Right atrium auricular region (tissue), 2 donors: Measurements from ENCODE around the gene DCLRE1C. TPM values are rescaled to one million over a fixed set of nuclear protein-coding genes. Genes with fewer than 3 reads are reported as not detected.

Experiments
- DNase-seq: peaks from one replicate; pipeline ENCODE4 v3.0.0-alpha.2; 2019; ENCODE audit warnings: low spot score
- H3K27ac ChIP-seq, 2 donors: fragments of 200-600 bp; sonication (generic); 1 replicate in 1 of 2; 2 replicates in 1 of 2; pipeline ENCODE4 v1.5.1; 2016 to 2019
- H3K27me3 ChIP-seq, 2 donors: fragments of 200-600 bp; sonication (generic); one replicate each; pipeline versions ENCODE4 v1.5.1 to v1.6.0; 2017 to 2019
- H3K36me3 ChIP-seq: fragments of 200-600 bp; sonication (generic); one replicate; pipeline ENCODE4 v1.5.1; 2016
- H3K4me1 ChIP-seq, 2 donors: fragments of 200-600 bp; sonication (generic); one replicate each; pipeline versions ENCODE4 v1.5.1 to v1.6.0; 2017 to 2019
- H3K4me3 ChIP-seq, 2 donors: fragments of 200-600 bp; sonication (generic); 1 replicate in 1 of 2; 2 replicates in 1 of 2; pipeline ENCODE4 v1.5.1; 2017 to 2019; ENCODE audit warnings: mild to moderate bottlenecking in 1 of 2, moderate library complexity in 1 of 2
- H3K9me3 ChIP-seq, 2 donors: fragments of 200-600 bp; sonication (generic); one replicate each; pipeline ENCODE4 v1.5.1; 2019
- total RNA-seq, 2 donors: library from RNA; depleted of rRNA; stranded (reverse); fragments of >200 nt; gene quantifications; one replicate each; pipeline ENCODE4 v1.1.0, GENCODE V29; 2016
- TF ChIP-seq, protein P1 (sequence below), 2 donors: fragments of 200-600 bp; sonication (generic); IDR thresholded peaks; one replicate each; pipeline ENCODE4 v1.5.1; 2019; ENCODE audit warnings: antibody characterized with exemption in 2 of 2

Gene DCLRE1C
- total RNA-seq, 2 donors from 2014 or later = 2.9 to 4.1 TPM

DNA sequence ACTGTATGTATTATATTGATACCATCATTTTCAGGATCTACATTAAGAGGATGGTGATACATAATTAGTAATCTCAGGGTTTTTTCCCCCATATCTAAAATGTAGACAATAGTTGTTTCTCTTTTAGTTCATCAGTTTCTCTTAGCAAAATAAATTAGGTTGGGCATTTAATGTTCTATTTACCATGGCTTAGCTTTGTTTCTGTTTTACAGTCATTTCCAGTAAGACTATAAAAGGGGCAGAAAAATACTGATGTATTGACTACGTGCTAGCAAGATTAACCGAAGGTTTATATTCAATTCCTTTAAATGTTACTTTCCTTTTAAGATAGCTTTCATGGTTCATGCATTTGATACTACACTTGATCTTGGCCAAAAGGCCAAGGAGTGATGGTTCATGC is 49.0 kb downstream of the DCLRE1C start:
- DNase-seq = no peak
- Histone ChIP-seq H3K27ac (no peak overlapping the region), H3K4me1 (no peaks in the 10 kb centered on the region), H3K4me3 (no peak overlapping the region), H3K27me3 (no peaks in the 10 kb centered on the region), H3K36me3 (peaks cover 15% of the 10 kb centered on the region), H3K9me3 (no peaks in the 10 kb centered on the region)
- TF ChIP-seq, protein P1, sequence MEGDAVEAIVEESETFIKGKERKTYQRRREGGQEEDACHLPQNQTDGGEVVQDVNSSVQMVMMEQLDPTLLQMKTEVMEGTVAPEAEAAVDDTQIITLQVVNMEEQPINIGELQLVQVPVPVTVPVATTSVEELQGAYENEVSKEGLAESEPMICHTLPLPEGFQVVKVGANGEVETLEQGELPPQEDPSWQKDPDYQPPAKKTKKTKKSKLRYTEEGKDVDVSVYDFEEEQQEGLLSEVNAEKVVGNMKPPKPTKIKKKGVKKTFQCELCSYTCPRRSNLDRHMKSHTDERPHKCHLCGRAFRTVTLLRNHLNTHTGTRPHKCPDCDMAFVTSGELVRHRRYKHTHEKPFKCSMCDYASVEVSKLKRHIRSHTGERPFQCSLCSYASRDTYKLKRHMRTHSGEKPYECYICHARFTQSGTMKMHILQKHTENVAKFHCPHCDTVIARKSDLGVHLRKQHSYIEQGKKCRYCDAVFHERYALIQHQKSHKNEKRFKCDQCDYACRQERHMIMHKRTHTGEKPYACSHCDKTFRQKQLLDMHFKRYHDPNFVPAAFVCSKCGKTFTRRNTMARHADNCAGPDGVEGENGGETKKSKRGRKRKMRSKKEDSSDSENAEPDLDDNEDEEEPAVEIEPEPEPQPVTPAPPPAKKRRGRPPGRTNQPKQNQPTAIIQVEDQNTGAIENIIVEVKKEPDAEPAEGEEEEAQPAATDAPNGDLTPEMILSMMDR (IDR thresholded peaks at IDR 0.05) = no peak

DNA sequence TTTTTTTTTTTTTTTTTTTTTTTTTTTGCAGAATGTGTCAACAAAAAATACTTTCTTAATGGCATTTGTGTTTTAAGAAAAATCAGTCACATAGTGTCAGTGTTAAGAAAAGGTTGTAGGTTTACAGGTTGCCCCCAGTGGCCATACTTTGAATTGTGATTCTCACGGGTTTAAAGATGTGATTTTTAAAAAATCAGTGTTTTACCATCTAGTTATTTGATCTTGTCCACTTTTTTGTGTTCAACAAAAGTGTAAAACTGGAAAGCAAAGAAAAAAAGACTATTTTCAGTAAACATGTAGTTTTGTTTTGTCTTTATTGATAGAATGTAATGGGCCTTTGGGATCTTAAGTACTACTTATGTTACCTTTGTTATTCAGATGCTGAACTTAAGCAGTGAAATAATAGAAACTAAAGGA is 49.6 kb downstream of the DCLRE1C start:
- no peak overlapping the region for H3K4me3 ChIP-seq
- H3K36me3 ChIP-seq = peaks cover 15% of the 10 kb centered on the region
- H3K27ac ChIP-seq = no peak overlapping the region
- H3K4me1 ChIP-seq = no peaks in the 10 kb centered on the region
- TF ChIP-seq, protein P1 (IDR thresholded peaks at IDR 0.05) = peak; percentile 47 to 57
- H3K27me3 ChIP-seq = no peaks in the 10 kb centered on the region
- H3K9me3 ChIP-seq = no peaks in the 10 kb centered on the region
- no peak for DNase-seq

DNA sequence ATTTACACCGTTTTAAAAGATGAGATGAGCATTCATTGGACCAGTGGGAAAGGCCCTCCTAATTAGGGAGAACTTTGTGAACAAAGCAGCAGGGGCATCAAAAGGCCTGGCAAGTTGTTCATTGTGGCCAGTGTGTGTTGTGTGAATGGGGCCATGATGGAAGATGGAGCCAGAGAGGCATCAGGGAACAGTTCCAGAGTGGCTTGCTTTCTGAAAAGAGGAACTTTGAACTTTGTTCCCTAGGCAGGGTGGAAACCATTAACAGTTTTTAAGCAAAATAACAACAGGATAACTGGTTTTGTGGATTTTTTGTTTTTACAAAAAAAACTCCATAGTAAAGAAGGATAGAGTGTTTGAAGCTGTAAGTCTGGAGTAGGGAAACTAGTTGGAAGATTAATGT is 62.7 kb downstream of the DCLRE1C start:
- H3K9me3 ChIP-seq = no peaks in the 10 kb centered on the region
- no peak for DNase-seq
- no peaks in the 10 kb centered on the region for H3K4me1 ChIP-seq
- no peak overlapping the region for H3K27ac ChIP-seq
- TF ChIP-seq, protein P1 (IDR thresholded peaks at IDR 0.05) = no peak
- no peaks in the 10 kb centered on the region for H3K27me3 ChIP-seq
- no peaks in the 10 kb centered on the region for H3K36me3 ChIP-seq
- H3K4me3 ChIP-seq = no peak overlapping the region

DNA sequence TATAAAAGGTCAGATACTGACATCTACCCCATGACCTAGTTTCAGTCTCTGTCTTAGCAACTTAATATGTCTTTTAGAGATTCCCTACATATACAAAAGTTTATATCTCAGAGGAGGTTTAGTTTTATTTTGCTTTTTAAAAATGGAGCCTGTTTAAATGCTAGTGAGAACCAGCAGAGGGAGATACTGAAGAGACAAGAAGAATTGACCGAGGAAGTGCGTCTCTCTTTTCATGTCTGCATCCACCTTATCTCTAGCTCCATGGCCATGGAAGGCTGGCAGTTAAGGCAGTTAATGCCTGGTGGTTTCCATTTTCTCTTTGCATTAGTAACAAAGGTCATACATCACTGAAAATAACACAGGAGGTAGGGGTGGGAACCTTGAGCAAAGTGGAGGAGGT is 64.6 kb downstream of the DCLRE1C start:
- no peak for DNase-seq
- Histone ChIP-seq H3K9me3 (no peaks in the 10 kb centered on the region), H3K27ac (no peak overlapping the region), H3K36me3 (no peaks in the 10 kb centered on the region), H3K4me3 (no peak overlapping the region), H3K4me1 (no peaks in the 10 kb centered on the region), H3K27me3 (no peaks in the 10 kb centered on the region)
- TF ChIP-seq, protein P1 (IDR thresholded peaks at IDR 0.05) = no peak

DNA sequence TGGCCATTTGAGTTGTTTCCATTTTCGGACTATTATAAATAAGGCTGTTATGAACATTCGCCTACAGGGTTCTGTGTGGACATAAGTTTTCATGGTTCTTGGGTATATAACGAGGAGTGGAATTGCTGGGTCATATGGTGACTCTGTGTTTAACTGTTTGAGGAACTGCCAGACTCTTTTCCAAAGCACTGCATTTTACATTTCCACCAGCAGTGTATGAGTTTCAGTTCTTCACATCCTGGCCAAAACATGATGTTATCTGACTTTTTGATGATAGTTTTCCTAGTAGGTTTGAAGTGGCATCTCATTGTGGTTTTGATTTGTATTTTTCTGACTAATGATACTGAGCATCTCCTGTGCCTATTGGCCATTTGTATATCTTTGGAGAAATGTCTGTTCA is 69.8 kb downstream of the DCLRE1C start:
- no peak overlapping the region for H3K4me3 ChIP-seq
- H3K36me3 ChIP-seq = no peaks in the 10 kb centered on the region
- no peaks in the 10 kb centered on the region for H3K9me3 ChIP-seq
- no peak overlapping the region for H3K27ac ChIP-seq
- H3K27me3 ChIP-seq = no peaks in the 10 kb centered on the region
- peaks cover 0 to 14% of the 10 kb centered on the region in 2 donors for H3K4me1 ChIP-seq
- TF ChIP-seq, protein P1 (IDR thresholded peaks at IDR 0.05) = no peak
- DNase-seq = no peak

DNA sequence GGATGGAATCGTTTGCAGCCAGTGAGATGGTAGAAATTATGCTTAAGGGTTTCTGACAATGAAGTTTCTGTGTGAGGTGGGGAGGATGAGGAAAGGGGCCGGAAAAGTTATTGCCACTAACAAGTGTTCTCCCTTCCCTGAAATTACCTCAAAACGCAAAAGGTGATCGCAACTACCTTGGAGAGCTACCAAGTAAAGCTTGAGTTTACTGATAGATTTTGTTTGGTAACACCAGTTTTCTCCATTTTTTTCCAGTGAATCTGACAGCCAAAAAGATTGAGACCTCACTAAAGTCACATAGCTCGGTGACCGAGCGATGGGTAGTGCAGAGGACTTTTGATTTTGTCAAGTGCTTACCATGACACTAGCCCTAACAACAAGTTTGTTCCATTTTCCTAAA is 73.7 kb downstream of the DCLRE1C start:
- no peaks in the 10 kb centered on the region for H3K27me3 ChIP-seq
- DNase-seq = no peak
- TF ChIP-seq, protein P1 (IDR thresholded peaks at IDR 0.05) = no peak
- H3K36me3 ChIP-seq = no peaks in the 10 kb centered on the region
- H3K4me1 ChIP-seq = peaks cover 0 to 34% of the 10 kb centered on the region in 2 donors
- no peak overlapping the region for H3K27ac ChIP-seq
- no peaks in the 10 kb centered on the region for H3K9me3 ChIP-seq
- H3K4me3 ChIP-seq = no peak overlapping the region
